Stimulated activated CD8-positive, alpha-beta memory T cell treated with anti-CD3 and anti-CD28 coated beads, Interleukin-7, amount 100 ng/mL, for 4 hours (primary cell): ENCODE measurements around the gene ZFP2.
A peak's percentile ranks its signal among the peaks of the same experiment; 100 is the strongest.
"Not testable (repeated sequence)": the region's sequence is repeated elsewhere in the genome, so short reads cannot be mapped to it uniquely, and the experiment has no call there.

Experiments used
- DNase-seq, 2 donors: peaks; one replicate each; pipeline ENCODE4 v3.0.0-alpha.2; 2020; ENCODE audit warnings: low read depth in 2 of 2

The ZFP2 gene

DNA sequence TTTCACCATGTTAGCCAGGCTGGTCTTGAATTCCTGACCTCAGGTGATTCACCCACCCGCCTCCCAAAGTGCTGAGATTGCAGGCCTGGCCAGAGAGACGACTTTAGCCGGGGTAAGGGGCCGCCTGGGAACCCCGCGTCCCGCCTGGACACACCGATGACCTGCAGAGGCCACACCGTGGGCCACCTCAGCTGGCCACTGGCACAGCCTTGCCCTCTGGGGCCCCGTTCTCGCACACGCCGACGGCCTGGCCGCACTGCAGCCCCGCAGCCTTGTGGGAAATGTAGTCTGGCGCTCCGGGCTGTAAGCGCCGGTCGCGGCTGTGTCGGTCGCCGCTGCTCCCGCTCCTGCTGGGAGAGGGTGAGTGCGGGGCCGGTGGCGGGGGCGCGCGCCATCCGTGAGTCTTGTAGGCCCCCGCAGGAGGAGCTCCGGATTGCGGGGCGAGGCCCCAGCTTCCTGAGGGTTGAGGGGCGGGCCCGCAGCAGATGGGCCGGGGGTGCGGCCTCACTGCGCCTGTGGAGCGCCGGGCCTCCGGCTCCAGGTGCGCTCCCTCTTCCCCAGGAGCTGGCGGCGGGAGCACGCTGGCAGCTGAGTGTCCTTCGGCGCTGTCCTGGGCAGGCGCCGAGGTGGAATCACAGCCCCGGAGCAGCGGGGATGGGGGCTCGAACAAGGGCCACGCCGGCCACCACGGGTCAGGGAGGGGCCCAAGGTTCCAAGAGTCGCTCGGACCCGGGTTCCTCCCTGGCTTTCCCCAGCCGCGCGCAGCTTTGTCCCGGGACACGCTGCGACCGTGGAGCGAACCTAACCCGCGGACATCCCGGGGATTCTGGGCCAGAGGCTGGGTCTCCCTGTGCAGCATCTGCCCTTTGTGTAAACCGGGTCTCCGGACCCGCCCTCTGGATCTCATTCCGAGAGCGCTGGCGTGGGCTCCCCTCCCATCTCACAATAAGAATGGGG lies at the start of gene ZFP2:
ZFP2 (plus strand) TSS at position 299 of the 957 bp plus-strand sequence. CDS start 35,401 bp downstream, outside the sequence.
- DNase-seq: no peak

DNA sequence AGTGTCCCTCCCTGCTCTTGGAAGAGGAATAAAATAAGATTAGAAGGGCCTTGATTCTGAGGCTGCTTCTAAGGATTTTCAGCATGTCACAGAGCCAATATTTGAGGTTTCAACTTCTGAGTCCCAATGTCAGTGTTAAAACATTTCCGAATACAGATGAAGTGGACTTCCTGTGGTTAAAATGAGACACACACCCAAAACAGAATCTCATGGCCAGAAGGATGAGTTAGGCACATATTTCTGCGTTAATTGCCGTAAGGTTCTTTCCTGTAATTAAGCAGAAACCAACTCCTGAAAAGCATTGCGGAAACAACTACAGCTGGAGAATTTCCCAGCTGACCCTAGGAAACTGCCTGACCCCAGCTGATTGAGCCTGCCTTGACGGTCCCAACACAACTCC lies 46.4 kb upstream of the ZFP2 start:
- DNase-seq: no peak

DNA sequence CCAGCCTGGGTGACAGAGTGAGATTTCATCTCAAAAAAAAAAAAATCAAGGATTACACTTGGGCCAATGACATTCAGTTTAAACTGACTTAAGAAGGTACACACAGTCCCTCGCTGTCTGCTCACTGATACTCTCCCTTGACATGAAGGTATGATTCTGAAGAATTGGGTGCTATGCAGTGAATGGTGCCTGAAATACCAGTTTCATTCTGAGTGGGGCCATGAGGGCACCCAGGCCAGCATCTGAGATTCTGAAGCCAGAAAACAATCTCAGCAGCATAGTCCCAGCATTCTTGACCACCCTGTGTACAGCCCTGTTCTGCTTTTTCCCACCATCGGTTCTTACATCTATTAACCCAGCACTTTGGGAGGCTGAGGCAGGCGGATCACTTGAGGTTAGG lies 43.8 kb upstream of the ZFP2 start:
- DNase-seq: no peak

DNA sequence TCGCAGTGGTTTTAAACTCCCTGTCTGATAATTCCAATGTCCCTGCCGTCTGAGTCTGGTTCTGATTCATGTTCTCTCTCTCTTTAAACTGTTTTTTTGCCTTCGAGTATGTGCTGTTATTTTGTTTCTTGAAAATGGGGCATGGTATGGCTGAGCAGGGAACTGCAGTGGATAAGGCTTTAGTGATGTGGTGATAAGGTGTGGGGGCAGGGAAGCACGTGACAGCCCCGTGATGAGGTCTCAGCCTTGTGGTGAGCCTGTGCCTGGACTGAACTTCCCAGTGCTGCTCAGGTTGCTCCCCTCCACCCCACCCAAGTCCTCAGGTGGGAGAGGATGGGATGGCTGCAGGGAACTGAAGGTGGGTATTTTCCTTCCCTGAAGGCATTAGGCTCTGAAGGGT lies 41.4 kb upstream of the ZFP2 start:
- DNase-seq: no peak

DNA sequence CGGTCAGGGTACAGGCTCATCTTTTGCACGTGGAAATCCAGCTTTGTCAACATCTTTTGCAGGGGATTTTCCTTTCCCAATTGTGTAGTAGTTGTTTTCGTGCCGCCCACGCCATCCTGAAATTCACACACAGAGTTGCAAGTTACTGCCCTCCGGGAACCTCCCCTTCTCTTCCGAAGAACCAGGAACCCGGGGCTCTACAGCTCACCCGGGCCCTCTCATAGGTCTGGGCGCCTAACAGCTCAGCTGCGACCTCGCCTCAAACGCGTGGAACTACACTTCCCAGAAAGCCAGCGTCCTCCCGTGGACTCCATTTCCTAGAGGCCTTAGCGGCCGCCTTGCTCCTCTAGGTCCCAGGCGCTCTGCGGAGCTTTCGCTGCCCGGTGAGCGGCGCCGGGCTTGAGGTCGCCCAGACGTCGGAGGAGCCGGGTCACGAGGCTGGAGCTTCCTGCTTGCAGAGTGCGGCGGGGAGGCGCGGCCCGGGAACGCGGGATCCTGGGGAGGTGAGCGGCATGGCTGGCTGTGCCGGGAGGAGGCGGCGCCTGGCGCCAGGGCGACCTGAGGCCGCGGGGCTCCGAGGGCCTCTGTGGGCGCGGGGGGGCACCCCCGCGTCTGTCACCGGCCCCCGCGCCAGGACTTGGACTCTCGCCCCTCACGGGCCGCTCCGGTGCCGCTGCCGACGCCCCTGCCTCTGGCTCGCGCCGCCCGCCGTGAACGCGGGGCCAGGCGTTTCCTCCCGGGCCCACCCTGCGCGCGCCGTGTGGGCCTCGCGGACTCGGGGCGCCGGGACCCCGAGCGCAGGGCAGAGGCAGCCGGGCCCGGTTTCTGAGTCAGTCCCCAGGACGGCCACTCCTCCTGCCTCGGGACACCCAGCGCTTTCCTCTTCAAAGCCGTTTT lies 35.8 kb upstream of the ZFP2 start, which contains the start of gene ZNF354B:
ZNF354B (plus strand) TSS at position 329 of the 897 bp plus-strand sequence. CDS start 1,095 bp downstream, outside the sequence.
- DNase-seq: peak; percentile 71 to 75

DNA sequence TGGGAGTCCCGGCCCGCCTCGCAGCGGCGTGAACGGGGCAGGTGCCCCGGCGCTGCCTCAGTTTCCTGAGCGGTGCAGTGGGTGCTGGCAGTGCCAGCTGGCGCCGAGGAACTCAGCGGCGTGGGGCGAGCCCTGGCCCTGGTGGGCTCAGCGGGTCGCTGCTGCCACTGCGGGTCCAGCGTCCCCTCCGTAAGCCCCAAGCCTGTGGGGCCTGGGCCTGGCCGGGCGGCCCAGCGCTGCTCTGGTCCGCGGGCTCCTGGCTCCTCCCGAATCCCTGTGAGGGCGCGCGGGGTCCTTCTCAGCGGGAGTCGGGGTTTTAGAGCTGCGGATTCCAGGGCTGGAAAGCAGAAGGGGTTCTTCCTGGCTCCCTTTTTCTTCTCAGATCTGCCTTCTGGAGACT lies 35.1 kb upstream of the ZFP2 start:
- not testable (repeated sequence) for DNase-seq

DNA sequence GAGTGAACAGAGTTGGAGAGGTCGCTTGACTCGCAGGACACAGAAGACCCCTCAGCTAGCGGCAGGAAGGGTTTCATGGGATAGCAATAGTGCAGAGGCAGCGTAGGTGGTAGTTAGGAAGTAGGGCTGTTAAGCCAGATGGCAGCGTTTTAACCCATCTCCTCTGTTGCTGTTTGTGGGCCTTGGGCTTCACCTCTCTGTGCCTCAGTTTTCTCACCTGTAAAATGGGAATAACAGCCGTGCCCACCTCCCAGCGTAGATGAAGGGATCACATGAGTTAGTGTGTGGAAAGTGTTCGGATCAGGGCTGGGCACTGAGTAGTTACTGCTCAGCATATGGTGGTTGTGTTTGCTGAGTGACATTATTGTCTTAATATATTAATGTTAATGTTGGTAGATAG lies 34.1 kb upstream of the ZFP2 start:
- DNase-seq: no peak

DNA sequence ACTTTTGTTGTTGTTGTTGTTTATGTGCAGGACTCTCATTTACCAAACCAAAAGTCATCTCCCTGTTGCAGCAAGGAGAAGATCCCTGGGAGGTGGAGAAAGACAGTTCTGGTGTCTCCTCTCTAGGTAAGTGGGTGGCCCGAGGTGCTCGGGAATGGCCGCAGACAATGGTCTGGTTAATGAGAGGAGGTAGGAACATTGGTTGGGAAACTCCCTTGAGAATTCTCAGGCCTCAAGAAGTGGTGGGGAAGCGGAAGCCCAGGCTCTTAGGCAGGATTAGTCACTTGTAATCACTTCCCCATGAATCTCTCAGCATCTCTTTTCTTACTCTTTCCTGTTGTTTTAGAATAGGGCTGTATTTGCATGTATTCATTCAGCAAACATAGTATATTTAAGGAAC lies 28.8 kb upstream of the ZFP2 start:
- no peak for DNase-seq

DNA sequence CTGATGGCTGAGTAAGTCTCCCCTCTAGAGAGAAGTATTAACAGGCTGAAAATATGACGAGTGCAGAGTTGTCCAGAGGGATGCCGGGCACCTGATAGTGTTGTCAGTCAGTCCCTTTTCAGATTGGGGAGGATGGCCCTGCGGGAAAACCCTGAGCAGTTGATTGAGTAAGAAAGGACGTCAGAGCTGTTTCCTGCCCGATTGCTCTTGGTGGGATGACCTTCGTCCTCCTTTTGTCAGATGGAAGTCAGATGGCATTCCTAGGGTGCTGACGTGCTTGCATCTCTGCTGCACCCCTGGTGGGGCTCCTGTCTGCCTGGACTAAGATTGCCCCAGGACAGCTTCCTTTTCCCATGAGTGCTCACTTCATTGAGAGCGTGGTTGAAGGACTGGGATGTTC lies 26.1 kb upstream of the ZFP2 start:
- no peak for DNase-seq

DNA sequence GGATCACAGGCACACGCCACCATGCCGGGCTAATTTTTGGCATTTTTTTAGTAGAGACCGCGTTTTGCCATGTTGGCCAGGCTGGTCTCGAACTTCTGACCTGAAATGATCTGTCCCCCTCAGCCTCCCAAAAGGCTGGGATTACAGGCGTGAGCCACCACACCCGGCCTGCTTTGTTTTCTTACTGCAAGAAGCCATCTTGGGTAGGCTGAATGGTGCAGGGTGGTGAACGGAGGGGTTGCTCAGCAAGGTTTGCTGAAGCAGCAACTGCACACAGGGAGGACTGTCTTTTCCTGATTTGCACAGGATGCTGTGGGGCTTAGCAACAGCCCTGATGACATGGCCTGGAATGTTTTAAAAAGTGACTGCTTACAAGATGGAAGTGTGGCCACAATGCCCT lies 25.3 kb upstream of the ZFP2 start:
- DNase-seq: no peak

DNA sequence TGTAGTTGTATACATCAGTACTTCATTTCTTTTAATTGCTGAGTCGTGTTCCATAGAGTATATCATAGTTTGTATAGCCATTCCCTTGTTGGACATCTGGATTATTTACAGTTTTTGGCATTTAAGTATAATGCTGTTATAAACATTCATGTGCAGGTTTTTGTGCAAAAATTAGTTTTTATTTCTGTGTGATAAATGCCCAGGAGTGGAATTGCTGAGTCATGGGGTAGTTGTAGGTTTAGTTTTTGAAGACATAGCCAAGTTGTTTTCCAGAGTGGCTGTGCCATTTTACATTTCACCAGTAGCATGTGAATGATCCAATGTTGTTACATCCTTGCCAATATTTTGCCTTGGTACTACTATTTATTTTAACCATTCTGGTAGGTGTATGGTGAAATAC lies 23.4 kb upstream of the ZFP2 start:
- DNase-seq: no peak

DNA sequence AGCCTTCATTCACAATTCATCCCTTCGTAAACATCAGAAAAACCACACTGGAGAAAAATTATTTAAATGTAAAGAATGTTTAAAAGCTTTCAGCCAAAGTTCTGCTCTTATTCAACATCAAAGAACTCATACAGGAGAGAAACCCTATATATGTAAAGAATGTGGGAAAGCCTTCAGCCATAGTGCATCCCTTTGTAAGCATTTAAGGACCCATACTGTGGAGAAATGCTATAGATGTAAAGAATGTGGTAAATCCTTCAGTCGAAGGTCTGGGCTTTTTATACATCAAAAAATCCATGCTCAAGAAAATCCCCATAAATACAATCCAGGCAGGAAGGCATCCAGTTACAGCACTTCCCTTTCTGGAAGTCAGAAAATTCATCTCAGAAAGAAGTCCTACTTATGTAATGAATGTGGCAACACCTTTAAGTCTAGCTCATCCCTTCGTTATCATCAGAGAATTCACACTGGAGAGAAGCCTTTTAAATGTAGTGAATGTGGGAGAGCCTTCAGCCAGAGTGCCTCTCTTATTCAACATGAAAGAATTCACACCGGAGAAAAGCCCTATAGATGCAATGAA lies 12.5 kb upstream of the ZFP2 start:
- not testable (repeated sequence) for DNase-seq

DNA sequence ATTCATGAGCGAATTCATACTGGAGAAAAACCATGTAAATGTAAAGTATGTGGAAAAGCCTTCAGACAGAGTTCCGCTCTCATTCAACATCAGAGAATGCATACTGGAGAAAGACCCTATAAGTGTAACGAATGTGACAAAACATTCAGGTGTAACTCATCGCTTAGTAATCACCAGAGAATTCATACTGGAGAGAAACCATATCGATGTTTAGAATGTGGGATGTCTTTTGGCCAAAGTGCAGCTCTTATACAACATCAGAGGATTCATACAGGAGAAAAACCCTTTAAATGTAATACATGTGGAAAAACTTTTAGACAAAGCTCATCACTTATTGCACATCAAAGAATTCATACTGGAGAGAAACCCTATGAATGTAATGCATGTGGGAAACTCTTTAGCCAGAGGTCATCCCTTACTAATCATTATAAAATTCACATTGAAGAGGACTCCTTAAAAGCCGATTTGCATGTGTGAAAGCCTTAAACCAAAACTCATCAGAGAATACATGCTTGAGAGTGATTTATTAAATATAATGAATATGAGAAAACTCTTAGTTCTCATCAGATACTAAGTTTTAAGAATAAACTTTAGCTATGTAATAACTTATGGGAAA lies 11.8 kb upstream of the ZFP2 start:
- DNase-seq: no peak

DNA sequence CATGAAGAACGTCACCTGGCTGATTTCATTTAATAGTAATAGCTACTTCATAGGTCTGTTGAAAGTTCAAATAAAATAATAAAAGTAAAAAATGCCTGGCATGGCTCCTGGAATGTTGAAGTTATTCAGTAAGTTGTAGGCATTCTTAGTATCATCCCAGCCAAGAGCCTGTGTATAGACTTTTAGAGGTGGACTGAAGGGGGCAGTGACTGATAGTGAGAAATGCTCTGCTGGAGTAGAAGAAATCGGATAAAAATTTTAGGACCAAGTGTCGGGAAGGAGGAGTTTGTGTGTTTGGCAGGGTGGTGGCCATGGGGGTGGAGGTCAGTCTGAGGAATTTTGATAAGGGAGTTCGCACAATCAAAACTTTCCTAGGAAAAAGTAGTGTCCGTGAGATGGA lies 3.6 kb downstream of the ZFP2 start:
- no peak for DNase-seq

DNA sequence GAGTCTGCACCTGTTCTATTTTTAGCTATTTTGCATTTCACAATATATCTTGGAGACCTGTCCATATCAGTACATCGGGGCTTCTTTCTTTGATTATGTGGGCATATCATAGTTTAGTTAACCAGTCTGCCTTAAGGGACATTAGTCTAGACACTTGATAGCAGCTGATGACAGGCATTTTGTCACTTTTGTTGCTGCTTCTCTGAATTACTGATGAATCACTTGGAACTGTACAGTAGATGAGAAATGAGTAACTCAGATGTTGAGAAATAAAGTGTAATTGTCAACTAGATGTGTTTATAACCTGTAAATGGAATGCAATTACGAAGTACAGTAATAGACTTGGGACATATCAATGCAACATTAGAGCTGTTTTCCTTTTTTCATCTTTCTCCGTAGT lies 7.1 kb downstream of the ZFP2 start:
- no peak for DNase-seq

DNA sequence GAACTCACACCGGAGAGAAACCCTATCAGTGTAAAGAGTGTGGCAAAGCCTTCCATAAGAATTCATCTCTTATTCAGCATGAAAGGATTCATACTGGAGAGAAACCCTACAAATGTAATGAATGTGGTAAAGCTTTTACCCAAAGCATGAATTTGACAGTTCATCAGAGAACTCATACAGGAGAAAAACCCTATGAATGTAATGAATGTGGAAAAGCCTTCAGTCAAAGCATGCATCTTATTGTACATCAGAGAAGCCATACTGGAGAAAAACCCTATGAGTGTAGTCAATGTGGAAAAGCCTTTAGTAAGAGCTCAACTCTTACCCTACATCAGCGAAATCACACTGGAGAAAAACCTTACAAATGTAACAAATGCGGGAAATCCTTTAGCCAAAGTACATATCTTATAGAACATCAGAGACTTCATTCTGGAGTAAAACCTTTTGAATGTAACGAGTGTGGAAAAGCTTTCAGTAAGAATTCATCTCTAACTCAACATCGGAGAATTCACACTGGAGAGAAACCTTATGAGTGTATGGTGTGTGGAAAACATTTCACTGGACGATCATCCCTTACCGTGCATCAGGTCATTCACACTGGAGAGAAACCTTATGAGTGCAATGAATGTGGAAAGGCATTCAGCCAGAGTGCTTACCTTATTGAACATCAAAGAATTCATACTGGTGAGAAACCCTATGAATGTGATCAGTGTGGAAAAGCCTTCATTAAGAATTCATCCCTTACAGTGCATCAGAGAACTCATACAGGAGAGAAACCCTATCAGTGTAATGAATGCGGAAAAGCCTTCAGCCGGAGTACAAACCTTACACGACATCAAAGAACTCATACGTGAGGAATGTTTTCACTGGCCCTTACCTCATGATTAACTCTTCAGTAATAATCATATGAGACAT lies 36.4 kb downstream of the ZFP2 start:
- no peak for DNase-seq

DNA sequence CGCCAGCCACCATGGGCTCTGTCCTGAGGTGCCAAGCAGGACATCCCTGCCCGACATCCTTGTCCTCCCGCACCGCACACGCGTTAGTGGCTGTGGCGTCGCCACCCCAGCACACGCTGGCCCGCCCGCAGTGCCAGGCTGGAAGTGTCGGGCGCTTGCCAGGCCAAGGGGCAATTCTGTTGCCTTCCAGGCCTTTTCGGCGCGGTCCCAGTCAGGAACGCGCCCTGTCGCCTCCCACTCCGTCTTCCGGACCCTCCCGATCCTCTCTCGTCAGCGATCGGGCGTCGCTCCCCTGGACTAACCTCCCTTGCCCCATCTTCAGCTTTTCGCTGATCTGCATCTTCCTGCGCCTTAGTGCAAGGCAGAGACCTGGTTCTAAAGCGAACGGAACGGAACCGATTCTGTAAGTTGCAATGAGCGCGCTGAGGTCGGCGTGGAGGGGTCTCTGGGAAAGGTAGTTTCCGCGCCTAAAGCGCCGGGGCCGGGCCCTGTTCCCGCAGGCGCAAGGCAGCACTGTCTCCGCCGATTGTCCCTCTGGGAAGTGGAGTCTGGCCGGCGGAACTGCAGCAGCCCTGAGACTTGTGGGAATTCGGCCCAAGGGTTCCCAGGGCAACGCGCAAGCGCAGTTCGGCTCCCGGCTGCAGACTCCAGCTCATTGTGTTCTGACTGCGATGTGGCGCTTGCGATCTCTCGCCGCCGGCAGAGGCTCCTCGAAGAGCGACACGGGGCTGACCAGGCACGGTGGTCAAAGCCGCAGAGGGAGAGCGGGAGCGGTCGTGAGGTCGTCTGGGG lies 45.1 kb downstream of the ZFP2 start, which contains the start of gene ZNF454:
ZNF454 (plus strand) TSS at position 630 of the 792 bp plus-strand sequence. CDS start 1,594 bp downstream, outside the sequence.
- no peak for DNase-seq

DNA sequence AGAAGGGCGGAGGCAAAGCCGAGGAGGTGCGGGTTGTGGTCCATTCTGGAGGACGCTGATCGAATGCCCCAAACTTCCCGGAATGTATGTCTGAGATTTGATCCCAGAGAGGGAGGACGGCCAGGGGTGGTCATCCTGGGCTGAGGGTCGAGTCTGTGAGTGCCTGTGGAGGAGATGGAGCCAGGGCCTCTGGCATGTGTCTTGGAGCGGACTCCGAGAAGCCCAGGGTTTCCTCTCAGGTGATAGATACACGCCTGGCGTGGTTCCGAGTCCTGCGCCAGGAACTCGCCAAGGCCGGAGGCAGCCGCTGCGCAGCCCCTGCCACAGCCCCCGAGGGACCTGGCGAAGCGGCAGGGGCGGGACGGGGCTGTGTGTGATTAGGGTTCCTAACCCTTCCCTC lies 45.6 kb downstream of the ZFP2 start:
- DNase-seq: no peak

DNA sequence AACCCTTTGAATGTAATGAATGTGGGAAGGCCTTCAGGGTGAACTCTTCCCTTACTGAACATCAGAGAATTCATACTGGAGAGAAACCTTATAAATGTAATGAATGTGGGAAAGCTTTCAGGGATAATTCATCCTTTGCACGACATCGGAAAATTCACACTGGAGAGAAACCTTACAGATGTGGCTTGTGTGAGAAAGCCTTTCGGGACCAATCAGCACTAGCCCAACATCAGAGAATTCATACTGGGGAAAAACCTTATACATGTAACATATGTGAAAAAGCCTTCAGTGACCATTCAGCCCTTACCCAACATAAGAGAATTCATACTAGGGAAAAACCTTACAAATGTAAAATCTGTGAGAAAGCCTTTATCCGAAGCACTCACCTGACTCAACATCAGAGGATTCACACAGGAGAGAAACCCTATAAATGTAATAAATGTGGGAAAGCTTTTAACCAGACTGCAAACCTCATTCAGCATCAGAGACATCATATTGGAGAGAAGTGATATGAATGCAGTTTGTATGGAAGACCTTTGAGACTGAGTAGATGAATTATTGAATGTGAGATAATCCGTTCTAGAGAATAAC lies 69.8 kb downstream of the ZFP2 start:
- DNase-seq: no peak
